ENCODE data around the gene CHTF8.

DNA sequence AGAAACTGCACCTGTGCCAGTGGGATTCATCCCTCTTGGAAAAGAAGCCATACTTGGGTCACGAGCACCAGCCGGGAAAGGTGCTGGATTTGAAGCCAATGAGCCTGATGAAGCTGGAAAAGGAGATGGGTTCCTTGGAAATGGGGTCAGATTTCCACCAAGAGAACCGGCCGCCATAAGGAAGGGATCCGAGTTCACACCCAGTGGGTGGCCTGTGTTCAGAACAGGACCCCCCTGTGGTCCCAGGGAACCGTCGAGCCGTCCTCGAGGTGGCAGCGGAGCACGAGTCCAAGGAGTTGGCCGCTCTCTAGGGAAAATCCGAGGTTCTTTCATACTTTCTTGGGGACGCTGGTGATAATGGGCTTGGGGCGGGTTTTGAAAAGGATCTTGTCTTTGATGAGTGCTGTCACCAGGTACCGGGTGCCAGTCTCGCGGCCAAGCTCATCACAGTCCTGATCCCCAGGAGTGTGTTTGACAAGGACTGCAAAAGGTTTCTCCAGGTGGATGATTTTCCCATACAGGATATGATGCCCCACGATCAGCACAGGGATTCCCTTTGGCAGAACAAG lies 12.2 kb downstream of the CHTF8 start:
- no peak for TF ChIP-seq POLR2A (IDR thresholded peaks at IDR 0.05)
- TF ChIP-seq, protein P1, sequence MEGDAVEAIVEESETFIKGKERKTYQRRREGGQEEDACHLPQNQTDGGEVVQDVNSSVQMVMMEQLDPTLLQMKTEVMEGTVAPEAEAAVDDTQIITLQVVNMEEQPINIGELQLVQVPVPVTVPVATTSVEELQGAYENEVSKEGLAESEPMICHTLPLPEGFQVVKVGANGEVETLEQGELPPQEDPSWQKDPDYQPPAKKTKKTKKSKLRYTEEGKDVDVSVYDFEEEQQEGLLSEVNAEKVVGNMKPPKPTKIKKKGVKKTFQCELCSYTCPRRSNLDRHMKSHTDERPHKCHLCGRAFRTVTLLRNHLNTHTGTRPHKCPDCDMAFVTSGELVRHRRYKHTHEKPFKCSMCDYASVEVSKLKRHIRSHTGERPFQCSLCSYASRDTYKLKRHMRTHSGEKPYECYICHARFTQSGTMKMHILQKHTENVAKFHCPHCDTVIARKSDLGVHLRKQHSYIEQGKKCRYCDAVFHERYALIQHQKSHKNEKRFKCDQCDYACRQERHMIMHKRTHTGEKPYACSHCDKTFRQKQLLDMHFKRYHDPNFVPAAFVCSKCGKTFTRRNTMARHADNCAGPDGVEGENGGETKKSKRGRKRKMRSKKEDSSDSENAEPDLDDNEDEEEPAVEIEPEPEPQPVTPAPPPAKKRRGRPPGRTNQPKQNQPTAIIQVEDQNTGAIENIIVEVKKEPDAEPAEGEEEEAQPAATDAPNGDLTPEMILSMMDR (IDR thresholded peaks at IDR 0.05 in 8 of 11, conservative IDR thresholded peaks at IDR 0.05 in 3 of 11): no peak
- no peak for TF ChIP-seq POLR2AphosphoS5 (IDR thresholded peaks at IDR 0.05)
